ENCODE data around the gene EHMT1. TPM values are rescaled to one million over a fixed set of nuclear protein-coding genes. Genes with fewer than 3 reads are reported as not detected.

EHMT1 gene
- total and polyA plus RNA-seq, 9 of the 15 experiments (the other 6 are each of a cell fraction or from before 2014, with no cell fraction given) = 2.2 to 76.0 (median 36.4) TPM

DNA sequence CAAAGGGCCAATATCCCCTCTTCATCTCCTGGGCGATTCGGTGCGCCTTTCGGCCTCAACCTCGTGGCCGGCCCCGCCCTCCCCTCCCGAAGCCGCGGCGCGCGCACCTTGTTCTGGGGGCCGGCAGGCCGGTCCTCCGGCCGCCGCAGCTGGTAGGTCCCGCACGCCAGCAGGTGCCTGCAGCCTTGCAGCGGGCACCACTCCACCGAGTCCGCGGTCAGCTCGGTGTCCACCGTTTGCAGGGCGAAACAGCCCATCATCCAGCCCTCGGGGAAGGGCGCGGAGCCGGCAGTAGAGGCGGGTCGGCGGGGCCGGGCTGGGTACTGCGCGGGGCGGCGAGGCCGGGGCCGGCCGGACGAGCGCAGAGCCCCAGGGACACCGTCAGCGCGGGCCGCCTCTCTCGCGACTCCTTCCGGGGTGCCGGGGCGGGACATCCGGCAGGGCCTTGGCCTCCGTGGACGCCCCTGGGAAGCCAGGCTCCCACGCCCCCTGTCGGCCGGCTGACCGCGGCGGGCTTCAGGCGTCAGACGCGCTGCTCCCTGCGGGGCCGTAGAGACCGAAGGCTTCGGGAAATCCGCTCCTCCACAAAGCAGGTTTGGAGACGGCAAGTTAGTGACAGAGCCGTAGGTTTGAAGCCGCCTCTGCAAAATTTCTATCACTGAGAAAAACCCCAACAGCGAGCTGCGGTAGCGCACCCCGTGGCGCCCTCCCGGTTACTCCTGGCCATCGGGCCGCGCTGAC is 40.1 kb upstream of the EHMT1 start, which contains the start of gene DPH7 (continued):
- TF ChIP-seq, protein P1, sequence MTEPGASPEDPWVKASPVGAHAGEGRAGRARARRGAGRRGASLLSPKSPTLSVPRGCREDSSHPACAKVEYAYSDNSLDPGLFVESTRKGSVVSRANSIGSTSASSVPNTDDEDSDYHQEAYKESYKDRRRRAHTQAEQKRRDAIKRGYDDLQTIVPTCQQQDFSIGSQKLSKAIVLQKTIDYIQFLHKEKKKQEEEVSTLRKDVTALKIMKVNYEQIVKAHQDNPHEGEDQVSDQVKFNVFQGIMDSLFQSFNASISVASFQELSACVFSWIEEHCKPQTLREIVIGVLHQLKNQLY (CRISPR knock-in tag; conservative IDR thresholded peaks at IDR 0.05) = no peak
- TF ChIP-seq, protein P2, sequence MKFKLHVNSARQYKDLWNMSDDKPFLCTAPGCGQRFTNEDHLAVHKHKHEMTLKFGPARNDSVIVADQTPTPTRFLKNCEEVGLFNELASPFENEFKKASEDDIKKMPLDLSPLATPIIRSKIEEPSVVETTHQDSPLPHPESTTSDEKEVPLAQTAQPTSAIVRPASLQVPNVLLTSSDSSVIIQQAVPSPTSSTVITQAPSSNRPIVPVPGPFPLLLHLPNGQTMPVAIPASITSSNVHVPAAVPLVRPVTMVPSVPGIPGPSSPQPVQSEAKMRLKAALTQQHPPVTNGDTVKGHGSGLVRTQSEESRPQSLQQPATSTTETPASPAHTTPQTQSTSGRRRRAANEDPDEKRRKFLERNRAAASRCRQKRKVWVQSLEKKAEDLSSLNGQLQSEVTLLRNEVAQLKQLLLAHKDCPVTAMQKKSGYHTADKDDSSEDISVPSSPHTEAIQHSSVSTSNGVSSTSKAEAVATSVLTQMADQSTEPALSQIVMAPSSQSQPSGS (CRISPR knock-in tag; IDR thresholded peaks at IDR 0.05) = peak; percentile 67; the same call in 1 of the 2 replicates
- TF ChIP-seq, protein P3, sequence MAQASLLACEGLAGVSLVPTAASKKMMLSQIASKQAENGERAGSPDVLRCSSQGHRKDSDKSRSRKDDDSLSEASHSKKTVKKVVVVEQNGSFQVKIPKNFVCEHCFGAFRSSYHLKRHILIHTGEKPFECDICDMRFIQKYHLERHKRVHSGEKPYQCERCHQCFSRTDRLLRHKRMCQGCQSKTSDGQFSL (CRISPR knock-in tag; IDR thresholded peaks at IDR 0.05) = no peak; the same call in 1 of the 2 replicates
- TF ChIP-seq, protein P3 (tag; IDR thresholded peaks at IDR 0.05) = no peak
- TF ChIP-seq SRSF1 (IDR thresholded peaks at IDR 0.05; ENCODE audit: low read depth, low read length) = 0 out of 2 replicates have a peak, but pooled peaks have one; percentile 21
- TF ChIP-seq KDM2B (CRISPR knock-in tag; IDR thresholded peaks at IDR 0.05) = peak; percentile 12; the same call in 1 of the 2 replicates
- no peak for TF ChIP-seq BRD4 (IDR thresholded peaks at IDR 0.05)
- TF ChIP-seq RUNX1 (IDR thresholded peaks at IDR 0.05; ENCODE audit: low read depth) = no peak
- TF ChIP-seq ZNF445 (CRISPR knock-in tag; IDR thresholded peaks at IDR 0.05; ENCODE audit: low read depth) = no peak
- TF ChIP-seq, protein P4, sequence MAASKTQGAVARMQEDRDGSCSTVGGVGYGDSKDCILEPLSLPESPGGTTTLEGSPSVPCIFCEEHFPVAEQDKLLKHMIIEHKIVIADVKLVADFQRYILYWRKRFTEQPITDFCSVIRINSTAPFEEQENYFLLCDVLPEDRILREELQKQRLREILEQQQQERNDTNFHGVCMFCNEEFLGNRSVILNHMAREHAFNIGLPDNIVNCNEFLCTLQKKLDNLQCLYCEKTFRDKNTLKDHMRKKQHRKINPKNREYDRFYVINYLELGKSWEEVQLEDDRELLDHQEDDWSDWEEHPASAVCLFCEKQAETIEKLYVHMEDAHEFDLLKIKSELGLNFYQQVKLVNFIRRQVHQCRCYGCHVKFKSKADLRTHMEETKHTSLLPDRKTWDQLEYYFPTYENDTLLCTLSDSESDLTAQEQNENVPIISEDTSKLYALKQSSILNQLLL (CRISPR knock-in tag; IDR thresholded peaks at IDR 0.05; ENCODE audit: borderline replicate concordance) = no peak
- peak; percentile 73; the same call in 1 of the 2 replicates for TF ChIP-seq ZBTB7A (IDR thresholded peaks at IDR 0.05; ENCODE audit: borderline replicate concordance, control insufficient read depth, low read depth, low read length)
- no peak for TF ChIP-seq CBFA2T3 (IDR thresholded peaks at IDR 0.05)
- TF ChIP-seq ZSCAN29 (IDR thresholded peaks at IDR 0.05) = peak; percentile 94
- 0 out of 2 replicates have a peak, but pooled peaks have one; percentile 34 for TF ChIP-seq JUN (IDR thresholded peaks at IDR 0.05; ENCODE audit: borderline replicate concordance, low read depth, low read length)
- TF ChIP-seq JUN (CRISPR knock-in tag; IDR thresholded peaks at IDR 0.05; ENCODE audit: borderline replicate concordance) = no peak
- TF ChIP-seq FOXK1 (CRISPR knock-in tag; IDR thresholded peaks at IDR 0.05; ENCODE audit: borderline replicate concordance) = no peak
- TF ChIP-seq, protein P5, sequence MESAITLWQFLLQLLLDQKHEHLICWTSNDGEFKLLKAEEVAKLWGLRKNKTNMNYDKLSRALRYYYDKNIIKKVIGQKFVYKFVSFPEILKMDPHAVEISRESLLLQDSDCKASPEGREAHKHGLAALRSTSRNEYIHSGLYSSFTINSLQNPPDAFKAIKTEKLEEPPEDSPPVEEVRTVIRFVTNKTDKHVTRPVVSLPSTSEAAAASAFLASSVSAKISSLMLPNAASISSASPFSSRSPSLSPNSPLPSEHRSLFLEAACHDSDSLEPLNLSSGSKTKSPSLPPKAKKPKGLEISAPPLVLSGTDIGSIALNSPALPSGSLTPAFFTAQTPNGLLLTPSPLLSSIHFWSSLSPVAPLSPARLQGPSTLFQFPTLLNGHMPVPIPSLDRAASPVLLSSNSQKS (CRISPR knock-in tag; IDR thresholded peaks at IDR 0.05) = no peak
- no peak for TF ChIP-seq GATA2 (CRISPR knock-in tag; IDR thresholded peaks at IDR 0.05)
- TF ChIP-seq, protein P6, sequence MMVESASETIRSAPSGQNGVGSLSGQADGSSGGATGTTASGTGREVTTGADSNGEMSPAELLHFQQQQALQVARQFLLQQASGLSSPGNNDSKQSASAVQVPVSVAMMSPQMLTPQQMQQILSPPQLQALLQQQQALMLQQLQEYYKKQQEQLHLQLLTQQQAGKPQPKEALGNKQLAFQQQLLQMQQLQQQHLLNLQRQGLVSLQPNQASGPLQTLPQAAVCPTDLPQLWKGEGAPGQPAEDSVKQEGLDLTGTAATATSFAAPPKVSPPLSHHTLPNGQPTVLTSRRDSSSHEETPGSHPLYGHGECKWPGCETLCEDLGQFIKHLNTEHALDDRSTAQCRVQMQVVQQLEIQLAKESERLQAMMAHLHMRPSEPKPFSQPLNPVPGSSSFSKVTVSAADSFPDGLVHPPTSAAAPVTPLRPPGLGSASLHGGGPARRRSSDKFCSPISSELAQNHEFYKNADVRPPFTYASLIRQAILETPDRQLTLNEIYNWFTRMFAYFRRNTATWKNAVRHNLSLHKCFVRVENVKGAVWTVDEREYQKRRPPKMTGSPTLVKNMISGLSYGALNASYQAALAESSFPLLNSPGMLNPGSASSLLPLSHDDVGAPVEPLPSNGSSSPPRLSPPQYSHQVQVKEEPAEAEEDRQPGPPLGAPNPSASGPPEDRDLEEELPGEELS (CRISPR knock-in tag; IDR thresholded peaks at IDR 0.05; ENCODE audit: borderline replicate concordance) = 0 out of 2 replicates have a peak, but pooled peaks have one; percentile 70
